Kidney capillary endothelial cell (primary cell): ENCODE data around the gene RNF212.

Source experiments
- DNase-seq: peaks from one replicate; pipeline ENCODE4 v3.0.0-alpha.2; 2018; ENCODE audit warnings: low spot score

Gene RNF212

DNA sequence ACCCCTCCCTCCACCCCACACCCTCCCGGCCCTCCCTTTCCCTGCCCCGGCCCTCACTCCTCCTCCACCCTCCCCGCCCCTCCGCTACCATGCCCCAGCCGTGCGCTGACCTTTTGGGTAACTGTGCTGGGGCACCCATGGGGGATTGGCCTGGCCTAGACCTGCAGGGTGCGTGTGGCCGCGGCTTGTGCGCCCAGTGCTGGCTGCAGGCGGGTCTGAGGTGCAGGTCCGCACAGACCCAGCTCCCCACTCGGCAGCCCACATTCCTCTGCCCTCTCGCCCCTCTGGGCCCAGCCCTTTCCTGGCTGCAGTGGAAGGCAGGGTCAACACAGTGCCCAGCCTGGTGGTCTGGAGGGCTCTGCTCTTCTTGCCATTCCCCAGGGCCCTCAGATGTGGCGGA, 77.3 kb downstream of the RNF212 start:
- DNase-seq: no peak

DNA sequence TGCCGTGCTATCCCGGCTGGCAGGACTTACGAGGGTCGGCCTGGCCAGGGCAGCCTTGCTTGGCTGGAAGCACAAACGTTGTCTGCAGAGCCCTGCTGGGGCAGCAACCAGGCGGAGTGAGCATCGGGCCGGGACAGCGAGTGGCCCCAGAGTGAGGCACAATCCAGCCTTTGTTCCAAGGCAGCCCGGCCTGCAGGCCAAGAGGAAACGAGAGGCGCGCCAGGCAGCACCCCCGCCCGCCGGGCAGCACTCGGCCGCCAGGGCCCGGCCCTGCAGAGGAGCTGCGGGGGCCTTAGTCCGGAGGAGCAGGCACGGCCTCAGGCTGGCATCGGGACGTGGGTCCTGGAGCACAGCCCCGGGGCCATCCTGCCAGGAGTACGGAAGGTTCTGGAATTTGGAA, 77.9 kb downstream of the RNF212 start:
- no peak for DNase-seq

GRCh38 chr4:1033840-1034551, 79.4 kb downstream of the RNF212 start:
- no peak for DNase-seq

- no peak for DNase-seq
Measured at GRCh38 chr4:1032861-1033260, 80.5 kb downstream of the RNF212 start.

DNA sequence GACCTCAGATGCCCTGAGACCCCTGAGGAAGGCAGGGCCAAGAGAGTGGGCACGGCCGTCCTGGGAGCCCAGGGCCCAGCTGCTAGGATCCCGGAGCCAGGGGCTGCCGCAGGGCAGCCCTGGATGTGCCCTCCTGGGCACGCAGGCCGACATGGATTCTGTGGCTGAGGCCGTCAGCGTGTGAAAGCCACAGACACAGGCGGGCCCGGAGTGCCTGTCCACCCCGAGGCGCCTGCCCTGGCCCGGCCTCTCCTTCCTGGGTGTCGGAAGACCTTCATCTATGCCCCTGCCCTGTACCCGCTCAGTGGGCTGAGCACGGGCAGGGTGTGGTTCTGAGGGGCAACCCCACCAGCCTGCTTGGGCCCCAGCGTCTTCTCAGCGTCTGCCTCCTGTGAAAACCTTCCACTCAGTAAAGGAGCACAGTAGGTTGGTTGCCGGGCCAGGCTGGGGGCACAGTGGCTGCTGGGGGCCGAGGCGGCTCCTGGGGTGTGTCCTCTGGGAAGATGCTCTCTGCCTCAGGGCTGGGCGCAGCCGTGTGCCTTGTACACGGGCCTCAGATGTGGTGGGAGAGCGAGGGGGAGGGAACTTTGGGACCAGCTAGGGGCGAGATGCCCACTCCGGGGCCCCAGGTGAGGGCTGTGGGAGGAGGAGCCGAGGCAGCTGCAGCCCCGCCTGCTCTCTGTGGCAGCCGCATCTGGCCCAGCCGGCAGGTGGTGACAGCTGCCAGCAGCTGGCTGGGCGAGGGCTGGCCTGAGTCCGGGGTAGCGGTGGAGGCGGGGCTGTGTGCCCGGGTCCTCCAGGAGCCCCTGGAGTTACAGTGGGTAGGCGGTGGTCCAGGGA, 81.2 kb downstream of the RNF212 start:
- DNase-seq: no peak

GRCh38 chr4:1031346-1031745, 82.0 kb downstream of the RNF212 start:
- no peak for DNase-seq

DNA sequence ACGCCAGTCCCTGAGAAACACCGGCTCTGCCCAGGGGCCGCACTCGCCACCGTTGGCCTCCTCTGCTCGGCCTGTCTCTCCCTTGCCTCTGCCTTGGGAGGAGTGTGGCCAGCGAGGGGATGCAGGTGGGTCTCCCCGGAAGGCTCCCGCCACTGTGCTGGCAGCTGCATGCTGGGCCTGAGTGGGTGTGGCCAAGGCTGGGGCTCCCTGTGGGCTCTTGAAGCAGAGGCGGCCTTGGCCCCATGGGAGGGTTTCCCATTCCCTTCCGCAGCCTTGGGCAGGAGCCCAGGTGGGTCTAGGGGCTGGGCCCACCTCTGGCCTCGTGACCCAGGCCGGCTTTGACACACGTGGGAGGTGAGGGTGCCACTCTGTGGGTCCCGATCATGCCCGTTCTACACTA, 82.8 kb downstream of the RNF212 start:
- DNase-seq: no peak

GRCh38 chr4:1030031-1030430, 83.3 kb downstream of the RNF212 start:
- DNase-seq: no peak

GRCh38 chr4:1029529-1029928, 83.8 kb downstream of the RNF212 start:
- DNase-seq: no peak

- no peak for DNase-seq
Measured at GRCh38 chr4:1028574-1029220, 84.7 kb downstream of the RNF212 start.

GRCh38 chr4:1027915-1028238, 85.5 kb downstream of the RNF212 start:
- DNase-seq: no peak

- no peak for DNase-seq
Measured at GRCh38 chr4:1027219-1027914, 86.0 kb downstream of the RNF212 start.

DNA sequence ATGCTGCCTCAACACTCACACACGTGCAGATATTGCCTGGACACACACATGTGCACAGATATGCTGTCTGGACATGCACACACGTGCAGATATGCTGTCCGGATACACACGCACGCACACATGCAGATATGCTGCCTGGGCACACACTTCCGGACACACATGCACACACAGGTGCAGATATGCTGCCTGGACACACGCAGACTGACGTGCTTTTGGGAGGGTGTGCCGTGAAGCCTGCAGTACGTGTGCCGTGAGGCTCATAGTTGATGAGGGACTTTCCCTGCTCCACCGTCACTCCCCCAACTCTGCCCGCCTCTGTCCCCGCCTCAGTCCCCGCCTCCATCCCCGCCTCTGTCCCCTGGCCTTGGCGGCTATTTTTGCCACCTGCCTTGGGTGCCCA, 87.2 kb downstream of the RNF212 start:
- DNase-seq: no peak

GRCh38 chr4:1024882-1025545, 88.3 kb downstream of the RNF212 start:
- DNase-seq: no peak

DNA sequence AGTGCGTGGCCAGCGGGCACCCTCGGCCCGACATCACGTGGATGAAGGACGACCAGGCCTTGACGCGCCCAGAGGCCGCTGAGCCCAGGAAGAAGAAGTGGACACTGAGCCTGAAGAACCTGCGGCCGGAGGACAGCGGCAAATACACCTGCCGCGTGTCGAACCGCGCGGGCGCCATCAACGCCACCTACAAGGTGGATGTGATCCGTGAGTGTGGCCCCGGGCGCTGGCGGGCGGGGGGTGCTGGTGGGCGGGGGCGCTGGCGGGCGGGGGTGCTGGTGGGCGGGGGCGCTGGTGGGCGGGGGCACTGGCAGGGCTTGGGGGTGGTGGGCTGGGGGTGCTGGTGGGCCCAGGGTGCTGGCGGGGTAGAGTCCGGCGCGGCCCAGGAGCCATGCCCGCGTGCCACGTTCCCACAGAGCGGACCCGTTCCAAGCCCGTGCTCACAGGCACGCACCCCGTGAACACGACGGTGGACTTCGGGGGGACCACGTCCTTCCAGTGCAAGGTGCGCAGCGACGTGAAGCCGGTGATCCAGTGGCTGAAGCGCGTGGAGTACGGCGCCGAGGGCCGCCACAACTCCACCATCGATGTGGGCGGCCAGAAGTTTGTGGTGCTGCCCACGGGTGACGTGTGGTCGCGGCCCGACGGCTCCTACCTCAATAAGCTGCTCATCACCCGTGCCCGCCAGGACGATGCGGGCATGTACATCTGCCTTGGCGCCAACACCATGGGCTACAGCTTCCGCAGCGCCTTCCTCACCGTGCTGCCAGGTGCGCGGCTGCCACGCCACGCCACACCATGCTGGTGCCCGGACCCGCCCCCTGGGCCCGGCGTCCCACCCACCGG, 89.2 kb downstream of the RNF212 start:
- DNase-seq: no peak

GRCh38 chr4:1023075-1023640, 90.2 kb downstream of the RNF212 start:
- no peak for DNase-seq

GRCh38 chr4:1022739-1023066, 90.7 kb downstream of the RNF212 start:
- DNase-seq: no peak

DNA sequence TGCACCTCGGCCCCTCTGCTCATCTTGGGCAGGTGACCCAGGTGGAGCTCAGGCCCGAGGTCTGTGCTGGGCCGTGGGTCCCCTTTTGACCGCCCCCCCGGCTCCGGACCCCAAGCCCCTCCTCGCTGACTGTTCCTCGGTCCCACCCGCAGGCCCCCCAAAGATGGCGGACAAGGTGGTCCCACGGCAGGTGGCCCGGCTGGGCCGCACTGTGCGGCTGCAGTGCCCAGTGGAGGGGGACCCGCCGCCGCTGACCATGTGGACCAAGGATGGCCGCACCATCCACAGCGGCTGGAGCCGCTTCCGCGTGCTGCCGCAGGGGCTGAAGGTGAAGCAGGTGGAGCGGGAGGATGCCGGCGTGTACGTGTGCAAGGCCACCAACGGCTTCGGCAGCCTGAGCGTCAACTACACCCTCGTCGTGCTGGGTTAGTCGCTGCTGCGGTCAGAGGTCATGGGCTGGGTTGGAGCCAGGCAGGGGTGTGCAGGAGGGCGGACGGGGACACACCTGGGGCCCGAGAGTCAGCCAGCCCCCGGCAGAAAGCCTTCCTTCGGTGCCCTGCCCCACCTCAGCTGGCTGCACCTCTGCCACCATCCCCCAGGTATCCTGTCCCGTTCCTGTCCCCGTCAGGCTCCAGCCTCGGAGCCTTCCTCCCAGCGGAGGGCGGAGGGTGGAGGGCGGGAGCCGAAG, 91.2 kb downstream of the RNF212 start:
- DNase-seq: no peak
